GM21825 (cell line): ENCODE data around the gene SLC27A1.
"Not testable (repeated sequence)": the region's sequence is repeated elsewhere in the genome, so short reads cannot be mapped to it uniquely, and the experiment has no call there.

Experiments used
- ATAC-seq: cut with Tn5 transposase; IDR thresholded peaks from one replicate; pipeline ENCODE4 v1.9.1; 2021; ENCODE audit warnings: mild to moderate bottlenecking, moderate library complexity; ENCODE audit not compliant: unreplicated experiment

SLC27A1 gene

GRCh38 chr19:17456127-17456526, 14.2 kb upstream of the SLC27A1 start:
- ATAC-seq, result no peak

- no peak for ATAC-seq
These were observed 12.7 kb upstream of the SLC27A1 start for GRCh38 chr19:17457616-17458015.

- no peak for ATAC-seq
These were observed 11.4 kb upstream of the SLC27A1 start for GRCh38 chr19:17458970-17459369.

GRCh38 chr19:17460372-17461230, 9.7 kb upstream of the SLC27A1 start, which contains the start of gene NXNL1:
Gene NXNL1, minus strand, starts transcription at chr19:17460926. Its CDS starts 57 bp downstream, at chr19:17460869.
- ATAC-seq, result no peak

DNA sequence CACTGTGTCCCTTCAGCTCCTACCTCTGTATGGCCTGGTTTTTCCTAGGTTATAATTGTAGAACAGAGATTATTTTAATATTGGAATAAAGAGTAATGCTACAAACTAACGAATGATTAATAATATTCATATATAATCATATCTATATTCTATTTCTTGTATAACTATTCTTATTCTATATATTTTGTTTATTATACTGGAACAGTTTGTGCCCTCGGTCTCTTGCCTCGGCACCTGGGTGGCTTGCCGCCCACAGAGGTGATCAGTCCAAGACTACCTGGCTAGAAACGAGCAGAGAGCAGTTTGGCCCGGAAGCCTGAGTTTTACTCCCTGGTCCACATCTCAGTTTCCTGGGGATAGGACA, 3.9 kb upstream of the SLC27A1 start:
- ATAC-seq, result no peak

- no peak for ATAC-seq
These were observed 2.6 kb upstream of the SLC27A1 start for GRCh38 chr19:17467471-17468301.

GRCh38 chr19:17468302-17469091, 1.8 kb upstream of the SLC27A1 start:
- no peak for ATAC-seq

DNA sequence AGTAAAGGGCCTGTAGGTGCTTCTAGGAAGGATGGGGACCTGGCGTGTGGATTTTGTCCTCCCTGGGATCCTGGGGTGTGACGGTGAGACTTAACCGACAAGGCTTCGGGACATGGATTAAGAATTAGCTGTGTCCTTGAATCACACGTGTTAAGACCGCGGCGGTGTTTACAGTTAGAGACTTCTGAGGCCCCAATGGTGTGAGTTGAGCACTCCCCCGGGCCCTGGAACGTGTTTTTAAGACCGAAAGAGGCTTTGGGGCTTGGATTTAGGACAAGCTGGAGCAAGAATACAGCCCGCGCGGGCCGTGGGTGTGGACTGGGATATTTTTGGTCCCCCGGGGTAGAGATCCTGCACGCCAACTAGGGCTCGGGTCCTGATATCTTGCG, 1.2 kb upstream of the SLC27A1 start:
- ATAC-seq, result peak; percentile 2

DNA sequence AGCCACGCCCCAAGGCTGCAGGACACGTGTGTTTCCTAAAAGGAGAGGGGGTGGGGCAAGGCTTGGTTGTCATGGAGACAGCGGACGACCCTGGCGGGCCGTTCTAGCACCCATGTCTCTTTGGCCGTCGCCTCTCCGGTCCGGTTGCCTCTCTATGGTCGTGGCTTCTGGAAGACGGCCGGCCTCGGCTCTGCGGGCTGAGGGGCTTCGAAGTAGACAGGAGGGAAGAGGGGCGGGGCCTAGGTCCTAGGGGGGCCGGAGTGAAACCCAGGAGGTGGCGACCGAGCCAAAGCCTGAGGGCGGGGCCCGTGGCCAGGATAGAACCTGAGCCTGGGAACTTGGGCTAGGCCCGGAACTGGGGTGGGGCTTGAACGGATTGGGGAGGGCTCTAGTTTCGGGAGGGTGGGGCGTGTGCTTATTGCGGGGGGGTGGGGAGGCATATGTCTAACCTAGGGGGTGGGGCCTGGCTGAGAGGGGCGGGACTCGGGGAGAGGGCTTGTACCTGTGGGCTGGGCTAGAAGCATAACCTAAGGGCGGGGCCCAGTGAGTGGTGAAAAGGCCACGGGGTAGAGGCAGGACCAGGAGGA, 750 bp upstream of the SLC27A1 start:
- peak; percentile 50 for ATAC-seq

GRCh38 chr19:17471410-17472125, 1.2 kb downstream of the SLC27A1 start:
- no peak for ATAC-seq

DNA sequence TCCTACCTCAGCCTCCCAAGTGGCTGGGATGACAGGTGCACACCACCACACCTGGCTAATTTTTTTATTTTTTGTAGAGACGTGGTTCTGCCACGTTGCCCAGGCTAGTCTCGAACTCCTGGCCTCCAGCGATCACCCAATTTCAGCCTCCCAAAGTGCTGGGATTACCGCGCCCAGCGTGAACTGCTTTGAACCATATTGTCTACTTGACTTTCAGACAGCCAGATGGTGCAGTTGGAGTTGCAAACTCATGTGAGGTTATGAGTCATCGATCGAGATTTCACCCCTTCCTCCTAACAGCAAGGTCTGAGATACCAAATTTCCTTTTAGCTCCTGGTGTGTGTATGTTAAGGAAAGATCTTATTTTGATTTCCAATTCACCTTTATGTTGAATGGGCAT, 2.7 kb downstream of the SLC27A1 start:
- ATAC-seq, result no peak

DNA sequence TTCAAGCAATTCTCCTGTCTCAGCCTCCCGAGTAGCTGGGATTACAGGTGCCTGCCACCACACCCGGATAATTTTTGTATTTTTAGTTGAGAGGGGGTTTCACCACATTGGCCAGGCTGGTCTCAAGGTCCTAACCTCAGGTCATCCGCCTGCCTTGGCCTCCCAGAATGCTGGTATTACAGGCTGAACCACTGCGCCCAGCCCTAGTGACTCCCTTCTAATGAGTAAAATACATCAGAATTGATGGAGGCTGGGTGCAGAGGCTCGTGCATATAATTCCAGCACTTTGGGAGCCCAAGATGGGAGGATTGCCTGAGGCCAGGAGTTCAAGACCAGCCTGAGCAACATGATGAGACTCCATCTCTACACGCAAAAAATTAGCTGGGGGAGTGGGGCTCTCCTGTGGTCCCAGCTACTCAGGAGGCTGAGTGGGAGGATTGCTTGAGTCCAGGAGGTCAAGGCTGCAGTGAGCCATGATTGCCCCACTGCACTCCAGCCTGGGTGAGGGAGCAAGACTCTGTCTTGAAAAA, 4.8 kb downstream of the SLC27A1 start:
- not testable (repeated sequence) for ATAC-seq

- ATAC-seq, result no peak
These were observed 5.3 kb downstream of the SLC27A1 start for GRCh38 chr19:17475541-17476115.

- ATAC-seq, result no peak
These were observed 9.0 kb downstream of the SLC27A1 start for GRCh38 chr19:17479325-17479791.

GRCh38 chr19:17481986-17482385, 11.7 kb downstream of the SLC27A1 start:
- ATAC-seq, result no peak

DNA sequence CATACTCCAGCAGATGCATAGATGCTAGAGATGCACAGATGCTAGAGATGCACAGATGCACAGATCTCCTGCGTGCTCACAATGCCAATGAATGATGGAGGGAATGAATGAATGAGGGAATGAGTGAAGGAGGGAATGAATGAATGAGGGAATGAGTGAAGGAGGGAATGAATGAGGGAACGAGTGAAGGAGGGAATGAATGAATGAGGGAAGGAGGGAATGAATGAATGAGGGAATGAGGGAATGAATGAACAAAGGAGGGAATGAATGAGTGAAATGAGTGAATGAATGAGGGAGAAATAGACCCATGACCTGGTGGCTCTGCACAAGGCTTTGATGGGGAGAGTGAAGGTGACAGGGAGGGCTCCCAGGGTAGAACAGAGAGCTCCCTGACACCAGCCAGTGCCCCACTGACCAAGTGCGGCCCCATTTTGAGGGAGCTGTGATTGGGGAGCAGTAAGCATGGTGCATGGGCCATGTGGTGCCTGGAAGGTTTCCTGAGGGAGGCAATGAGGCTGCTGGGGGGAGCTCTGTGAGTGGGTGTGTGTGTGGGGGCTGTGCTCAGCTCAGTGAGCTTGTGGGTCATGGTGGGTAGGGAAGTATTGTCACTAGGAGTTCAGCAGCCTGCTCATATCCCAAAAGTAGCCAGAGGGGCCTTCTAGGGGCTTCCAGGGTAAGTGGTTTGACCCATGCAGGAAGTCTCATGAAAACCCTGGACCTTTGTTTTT, 12.7 kb downstream of the SLC27A1 start:
- no peak for ATAC-seq

DNA sequence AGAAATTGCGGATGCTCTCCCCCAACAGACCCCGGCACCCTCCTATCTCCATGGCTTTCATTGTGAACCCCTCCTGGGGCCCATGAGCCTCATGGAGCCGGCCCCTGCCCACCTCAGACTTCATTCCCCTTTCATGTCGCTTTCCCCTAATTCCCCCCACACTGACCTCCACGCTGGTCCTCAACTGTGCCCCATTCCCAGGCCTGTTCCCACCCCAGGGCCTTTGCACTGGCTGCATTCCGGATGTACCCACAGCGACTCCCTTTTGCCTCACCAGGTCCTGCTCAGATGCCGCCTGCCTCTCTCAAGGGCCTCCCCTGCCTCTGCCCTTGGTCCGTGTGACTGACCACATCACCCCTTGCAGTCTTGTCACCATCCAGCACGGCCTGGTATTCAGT, 13.3 kb downstream of the SLC27A1 start:
- no peak for ATAC-seq

DNA sequence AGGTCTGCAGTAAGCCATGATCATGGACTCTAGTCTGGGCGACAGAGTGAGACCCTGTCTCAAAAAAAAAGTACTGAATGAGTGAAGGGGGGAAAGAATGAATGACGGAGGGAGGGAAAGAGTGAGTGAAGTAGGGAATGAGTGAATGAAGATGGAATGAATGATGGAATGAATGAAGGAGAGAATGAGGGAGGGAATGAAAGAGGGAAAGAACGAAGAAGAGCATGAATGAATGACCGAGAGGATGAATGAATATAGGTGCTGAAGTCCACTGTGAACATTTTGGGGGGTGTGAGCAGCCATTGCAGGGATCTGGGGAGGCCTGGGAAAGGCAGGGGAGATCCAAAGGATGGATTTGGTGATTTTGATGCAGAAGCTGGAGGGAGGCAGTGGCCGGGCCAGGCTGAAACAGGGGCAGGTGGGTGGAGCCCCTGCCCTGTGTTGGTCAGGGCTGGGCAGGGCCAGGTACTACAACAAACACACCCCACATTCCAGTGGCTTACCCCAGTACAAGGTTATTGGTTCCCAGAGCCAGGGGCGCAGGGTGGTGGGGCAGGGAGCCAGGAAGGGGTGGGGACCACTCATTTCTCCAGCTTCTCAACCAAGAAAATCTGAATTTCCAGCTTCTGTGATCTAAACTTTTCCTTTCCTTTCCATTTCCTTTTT, 14.3 kb downstream of the SLC27A1 start:
- no peak for ATAC-seq
